K562 treated with DMSO at 1 percent for 24 hours (cell line): Measurements from ENCODE around the gene PFKFB3. TPM values are rescaled to one million over a fixed set of nuclear protein-coding genes. Genes with fewer than 3 reads are reported as not detected.

ENCODE experiments used
- total RNA-seq: library from RNA; unstranded; fragments of 300-600 nt; gene quantifications from 2 replicates; pipeline ENCODE4 v1.2.3, GENCODE V29; 2022; ENCODE audit warnings: low read depth; ENCODE audit not compliant: insufficient read depth

Gene PFKFB3
- 20.6 and 21.5 TPM in 2 replicates for total RNA-seq

GRCh38 chr10:6202684-6203330, at the start of gene PFKFB3:
Gene PFKFB3 (plus strand): TSS chr10:6202932. CDS start chr10:6203261, 329 bp downstream.

Other genes with a start within 250 kb of the PFKFB3 start
- 38.2 and 41.2 TPM in 2 replicates for gene IL15RA, start 225.4 kb upstream of the PFKFB3 start, total RNA-seq
- 0.20 and 0.69 TPM in 2 replicates for gene IL2RA, start 140.6 kb upstream of the PFKFB3 start, total RNA-seq
- 50.0 and 78.8 TPM in 2 replicates for gene RBM17, start 113.9 kb upstream of the PFKFB3 start, total RNA-seq